Measurements from ENCODE around the gene DSG2.
"Not testable (repeated sequence)": the region's sequence is repeated elsewhere in the genome, so short reads cannot be mapped to it uniquely, and the experiment has no call there.

The DSG2 gene

GRCh38 chr18:31503011-31503410 is 5.0 kb downstream of the DSG2 start:
- no peak for DNase-seq

GRCh38 chr18:31504455-31505147 is 6.6 kb downstream of the DSG2 start:
- DNase-seq: no peak

- no peak for DNase-seq
Measured at GRCh38 chr18:31505156-31505555, 7.2 kb downstream of the DSG2 start.

GRCh38 chr18:31506024-31506742 is 8.2 kb downstream of the DSG2 start:
- DNase-seq: no peak

GRCh38 chr18:31507124-31507523 is 9.1 kb downstream of the DSG2 start:
- DNase-seq: not testable (repeated sequence)

GRCh38 chr18:31508781-31509180 is 10.8 kb downstream of the DSG2 start:
- no peak for DNase-seq

- DNase-seq: no peak
Measured at GRCh38 chr18:31509571-31509970, 11.6 kb downstream of the DSG2 start.

- no peak for DNase-seq
Measured at GRCh38 chr18:31510319-31510718, 12.3 kb downstream of the DSG2 start.

GRCh38 chr18:31511098-31511497 is 13.1 kb downstream of the DSG2 start:
- DNase-seq: no peak

GRCh38 chr18:31512203-31512764 is 14.3 kb downstream of the DSG2 start:
- no peak for DNase-seq

GRCh38 chr18:31513189-31513935 is 15.4 kb downstream of the DSG2 start:
- no peak for DNase-seq

- DNase-seq: no peak
Measured at GRCh38 chr18:31516437-31516836, 18.5 kb downstream of the DSG2 start.

- no peak for DNase-seq
Measured at GRCh38 chr18:31526374-31526773, 28.4 kb downstream of the DSG2 start.

- DNase-seq: no peak
Measured at GRCh38 chr18:31533236-31533635, 35.3 kb downstream of the DSG2 start.

GRCh38 chr18:31538837-31539236 is 40.9 kb downstream of the DSG2 start:
- no peak for DNase-seq

- DNase-seq: no peak
Measured at GRCh38 chr18:31546476-31546875, 48.5 kb downstream of the DSG2 start.

GRCh38 chr18:31548853-31549252 is 50.9 kb downstream of the DSG2 start:
- no peak for DNase-seq

GRCh38 chr18:31549416-31549815 is 51.4 kb downstream of the DSG2 start:
- DNase-seq: no peak

- DNase-seq: no peak
Measured at GRCh38 chr18:31551883-31552282, 53.9 kb downstream of the DSG2 start.

- DNase-seq: no peak
Measured at GRCh38 chr18:31553800-31554199, 55.8 kb downstream of the DSG2 start.

GRCh38 chr18:31554776-31555175 is 56.8 kb downstream of the DSG2 start:
- DNase-seq: no peak

- DNase-seq: no peak
Measured at GRCh38 chr18:31555971-31556747, 58.2 kb downstream of the DSG2 start.

- DNase-seq: no peak
Measured at GRCh38 chr18:31557446-31557845, 59.5 kb downstream of the DSG2 start.
